Activated T-cell treated with anti-CD3 and anti-CD28 coated beads for 4 hours (primary cell): ENCODE data around the gene DHRS12.

ENCODE experiments used
- DNase-seq: peaks from one replicate; pipeline ENCODE4 v3.0.0-alpha.2; 2020

Gene DHRS12

DNA sequence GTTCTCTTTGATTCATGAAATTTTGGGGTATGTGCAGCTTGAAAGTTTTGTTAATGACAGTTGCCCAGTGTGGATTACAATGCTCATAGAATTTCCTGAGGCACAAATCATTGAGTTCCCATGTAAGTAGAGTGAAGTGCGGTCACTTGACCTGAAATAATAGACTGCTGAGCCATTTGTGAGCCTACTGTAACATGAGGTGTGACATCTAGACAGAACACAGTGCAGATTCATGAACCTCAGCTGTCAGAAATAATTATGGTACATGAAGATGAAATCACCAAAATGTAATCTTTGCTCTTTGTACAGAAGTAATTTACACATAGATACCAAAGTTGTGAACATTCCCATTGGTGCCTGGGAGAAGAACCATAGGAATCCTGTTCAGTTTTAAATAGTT lies 84.6 kb downstream of the DHRS12 start:
- DNase-seq = no peak
